GM18526 (cell line): ENCODE measurements around the gene CHD1L.

Experiments
- POLR2A ChIP-seq: IDR thresholded peaks from 3 replicates; pipeline ENCODE4 v1.6.1; 2011; ENCODE audit not compliant: insufficient read length; ENCODE audit errors: extremely low read depth

The CHD1L gene

GRCh38 chr1:147223740-147224615 lies 18.5 kb upstream of the CHD1L start:
- no peak for TF ChIP-seq POLR2A

- no peak for TF ChIP-seq POLR2A
These were observed 17.2 kb upstream of the CHD1L start, which contains the start of gene FMO5 for GRCh38 chr1:147225193-147225730. TSS of gene FMO5 (minus strand) at chr1:147225339. CDS start at chr1:147225029, 310 bp downstream.

- TF ChIP-seq POLR2A: no peak
These were observed 6.7 kb upstream of the CHD1L start for GRCh38 chr1:147235822-147236221.

- TF ChIP-seq POLR2A: no peak
These were observed 6.0 kb upstream of the CHD1L start for GRCh38 chr1:147236448-147236847.

GRCh38 chr1:147236959-147237791 lies 5.3 kb upstream of the CHD1L start:
- TF ChIP-seq POLR2A: no peak

GRCh38 chr1:147238053-147238902 lies 4.2 kb upstream of the CHD1L start:
- TF ChIP-seq POLR2A: no peak

GRCh38 chr1:147238925-147239820 lies 3.3 kb upstream of the CHD1L start:
- no peak for TF ChIP-seq POLR2A

- TF ChIP-seq POLR2A: no peak
These were observed 493 bp upstream of the CHD1L start for GRCh38 chr1:147241934-147242448.

- TF ChIP-seq POLR2A: no peak
These were observed 773 bp downstream of the CHD1L start for GRCh38 chr1:147243228-147243685.

- TF ChIP-seq POLR2A: no peak
These were observed 1.4 kb downstream of the CHD1L start for GRCh38 chr1:147243841-147244240.

- no peak for TF ChIP-seq POLR2A
These were observed 2.6 kb downstream of the CHD1L start for GRCh38 chr1:147245129-147245528.

- TF ChIP-seq POLR2A: no peak
These were observed 3.1 kb downstream of the CHD1L start for GRCh38 chr1:147245586-147246021.

GRCh38 chr1:147246044-147246690 lies 3.7 kb downstream of the CHD1L start:
- no peak for TF ChIP-seq POLR2A
